SK-N-MC (cell line): Measurements from ENCODE around the gene ANHX.

ENCODE experiments used
- DNase-seq: peaks from one replicate; pipeline ENCODE4 v3.0.0-alpha.2; 2011; ENCODE audit warnings: low read depth, low spot score
- H3K27ac ChIP-seq: fragments of 200-600 bp; sonication (generic); 2 replicates; pipeline ENCODE4 v1.5.1; 2016; ENCODE audit warnings: mixed run types
- H3K36me3 ChIP-seq: fragments of 200-600 bp; sonication (generic); 2 replicates; pipeline ENCODE4 v1.6.1; 2017; ENCODE audit warnings: antibody characterized with exemption, low read length, mixed read lengths; ENCODE audit not compliant: insufficient read depth
- H3K4me3 ChIP-seq: fragments of 200-600 bp; sonication (generic); 2 replicates; pipeline ENCODE4 v1.5.1; 2016
- H3K9ac ChIP-seq: fragments of 200-600 bp; sonication (generic); 2 replicates; pipeline ENCODE4 v1.8.0; 2017; ENCODE audit warnings: mixed run types, mixed read lengths; ENCODE audit not compliant: insufficient read length
- H3K9me3 ChIP-seq: fragments of 200-600 bp; sonication (generic); 2 replicates; pipeline ENCODE4 v1.6.1; 2017; ENCODE audit warnings: low read depth, mild to moderate bottlenecking, antibody characterized with exemption, low read length, moderate library complexity, mixed read lengths
- EZH2 ChIP-seq: fragments of 200-600 bp; sonication (generic); IDR thresholded peaks from one replicate; pipeline ENCODE4 v1.6.1; 2017; ENCODE audit warnings: antibody characterized with exemption
- FOXP2 ChIP-seq: optimal IDR thresholded peaks from 2 replicates; pipeline ENCODE3; 2011; ENCODE audit warnings: mild to moderate bottlenecking, moderate library complexity; ENCODE audit not compliant: insufficient read depth; ENCODE audit errors: extremely low read length, control extremely low read depth
- POLR2AphosphoS5 ChIP-seq: IDR thresholded peaks from 2 replicates; pipeline ENCODE4 v1.6.1; 2012; ENCODE audit warnings: mild to moderate bottlenecking, low read depth, low read length, borderline replicate concordance

The ANHX gene

DNA sequence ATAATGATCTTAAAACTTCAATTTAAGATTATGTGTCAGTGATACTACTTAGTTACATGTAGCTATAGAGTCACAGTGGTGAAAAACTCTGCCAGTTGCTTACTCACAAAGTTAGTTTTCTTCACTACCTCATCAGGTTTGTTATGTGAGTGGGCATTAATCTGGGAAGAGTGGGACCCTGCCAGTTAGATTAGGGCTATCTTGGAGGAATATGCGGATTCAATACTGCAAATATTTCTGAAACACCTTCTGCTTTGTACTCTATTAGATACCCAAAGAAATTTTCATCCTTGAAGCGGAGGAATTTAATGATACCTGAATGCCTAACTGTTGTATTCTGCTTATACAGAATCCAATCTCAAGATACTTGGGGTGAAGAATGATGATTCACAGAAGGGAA is 29.3 kb downstream of the ANHX start:
- Histone ChIP-seq H3K4me3 (no peak overlapping the region), H3K27ac (no peak overlapping the region), H3K9ac (no peak overlapping the region), H3K36me3 (peaks cover 34% of the 10 kb centered on the region), H3K9me3 (peaks cover 43% of the 10 kb centered on the region)
- TF ChIP-seq EZH2, result no peak
- no peak for TF ChIP-seq POLR2AphosphoS5
- no peak for TF ChIP-seq FOXP2
- DNase-seq, result no peak

DNA sequence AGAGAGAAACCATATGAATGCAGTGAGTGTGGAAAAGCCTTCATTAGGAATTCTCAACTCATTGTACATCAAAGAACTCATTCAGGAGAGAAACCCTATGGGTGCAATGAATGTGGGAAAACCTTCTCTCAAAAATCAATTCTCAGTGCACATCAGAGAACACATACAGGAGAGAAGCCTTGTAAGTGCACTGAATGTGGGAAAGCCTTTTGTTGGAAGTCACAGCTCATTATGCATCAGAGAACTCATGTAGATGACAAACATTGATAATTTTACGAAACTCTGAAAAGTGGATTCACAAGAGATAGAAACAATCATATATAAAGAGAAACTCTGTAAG is 31.4 kb downstream of the ANHX start:
- Histone ChIP-seq H3K9me3 (peaks cover 46% of the 10 kb centered on the region), H3K36me3 (peaks cover 46% of the 10 kb centered on the region), H3K27ac (no peak overlapping the region), H3K4me3 (peak overlapping the region; percentile 11; the same call in 1 of the 2 replicates), H3K9ac (no peak overlapping the region)
- no peak for TF ChIP-seq FOXP2
- TF ChIP-seq POLR2AphosphoS5, result no peak
- no peak for TF ChIP-seq EZH2
- DNase-seq, result no peak

DNA sequence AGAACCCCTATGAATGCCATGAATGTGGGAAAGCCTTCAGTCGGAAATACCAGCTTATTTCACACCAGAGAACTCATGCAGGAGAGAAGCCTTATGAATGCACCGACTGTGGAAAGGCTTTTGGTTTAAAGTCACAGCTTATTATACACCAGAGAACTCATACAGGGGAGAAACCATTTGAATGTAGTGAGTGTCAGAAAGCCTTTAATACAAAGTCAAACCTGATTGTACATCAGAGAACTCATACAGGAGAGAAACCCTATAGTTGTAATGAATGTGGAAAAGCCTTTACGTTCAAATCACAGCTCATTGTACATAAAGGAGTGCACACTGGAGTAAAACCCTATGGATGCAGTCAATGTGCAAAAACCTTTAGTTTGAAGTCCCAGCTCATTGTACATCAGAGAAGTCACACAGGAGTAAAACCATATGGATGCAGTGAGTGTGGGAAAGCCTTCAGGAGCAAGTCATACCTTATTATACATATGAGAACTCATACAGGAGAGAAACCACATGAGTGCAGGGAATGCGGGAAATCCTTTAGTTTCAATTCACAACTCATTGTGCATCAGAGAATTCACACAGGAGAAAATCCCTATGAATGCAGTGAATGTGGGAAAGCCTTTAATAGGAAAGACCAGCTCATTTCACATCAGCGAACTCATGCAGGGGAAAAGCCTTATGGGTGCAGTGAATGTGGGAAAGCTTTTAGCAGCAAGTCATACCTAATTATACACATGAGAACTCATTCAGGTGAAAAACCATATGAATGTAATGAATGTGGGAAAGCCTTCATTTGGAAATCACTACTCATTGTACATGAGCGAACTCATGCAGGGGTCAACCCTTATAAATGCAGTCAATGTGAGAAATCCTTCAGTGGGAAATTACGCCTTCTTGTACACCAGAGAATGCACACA is 32.1 kb downstream of the ANHX start:
- Histone ChIP-seq H3K9me3 (peaks cover 46% of the 10 kb centered on the region), H3K36me3 (peaks cover 46% of the 10 kb centered on the region), H3K4me3 (peak overlapping the region; percentile 35; the same call in 1 of the 2 replicates), H3K9ac (no peak overlapping the region), H3K27ac (no peak overlapping the region)
- DNase-seq, result no peak
- TF ChIP-seq EZH2, result no peak
- TF ChIP-seq FOXP2, result no peak

DNA sequence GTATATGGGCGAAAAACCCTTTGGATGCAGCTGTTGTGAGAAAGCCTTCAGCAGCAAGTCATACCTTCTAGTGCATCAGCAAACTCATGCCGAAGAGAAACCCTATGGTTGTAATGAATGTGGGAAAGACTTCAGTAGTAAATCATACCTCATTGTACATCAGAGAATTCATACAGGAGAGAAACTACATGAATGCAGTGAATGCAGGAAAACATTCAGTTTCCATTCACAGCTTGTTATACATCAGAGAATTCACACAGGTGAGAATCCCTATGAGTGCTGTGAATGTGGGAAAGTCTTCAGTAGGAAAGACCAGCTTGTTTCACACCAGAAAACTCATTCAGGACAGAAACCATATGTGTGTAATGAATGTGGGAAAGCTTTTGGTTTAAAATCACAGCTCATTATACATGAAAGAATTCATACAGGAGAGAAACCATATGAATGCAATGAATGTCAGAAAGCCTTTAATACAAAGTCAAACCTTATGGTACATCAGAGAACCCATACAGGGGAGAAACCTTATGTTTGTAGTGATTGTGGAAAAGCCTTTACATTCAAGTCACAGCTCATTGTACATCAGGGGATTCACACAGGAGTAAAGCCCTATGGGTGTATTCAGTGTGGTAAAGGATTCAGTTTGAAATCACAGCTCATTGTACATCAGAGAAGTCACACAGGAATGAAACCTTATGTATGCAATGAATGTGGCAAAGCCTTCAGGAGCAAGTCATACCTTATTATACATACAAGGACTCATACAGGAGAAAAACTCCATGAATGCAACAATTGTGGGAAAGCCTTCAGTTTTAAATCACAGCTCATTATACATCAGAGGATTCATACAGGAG is 33.0 kb downstream of the ANHX start:
- no peak for DNase-seq
- peaks cover 46% of the 10 kb centered on the region for H3K9me3 ChIP-seq
- H3K36me3 ChIP-seq, result peaks cover 46% of the 10 kb centered on the region
- H3K27ac ChIP-seq, result no peak overlapping the region
- TF ChIP-seq FOXP2 (no peak), POLR2AphosphoS5 (no peak), EZH2 (no peak)
- H3K4me3 ChIP-seq, result peak overlapping the region; percentile 41
- no peak overlapping the region for H3K9ac ChIP-seq

DNA sequence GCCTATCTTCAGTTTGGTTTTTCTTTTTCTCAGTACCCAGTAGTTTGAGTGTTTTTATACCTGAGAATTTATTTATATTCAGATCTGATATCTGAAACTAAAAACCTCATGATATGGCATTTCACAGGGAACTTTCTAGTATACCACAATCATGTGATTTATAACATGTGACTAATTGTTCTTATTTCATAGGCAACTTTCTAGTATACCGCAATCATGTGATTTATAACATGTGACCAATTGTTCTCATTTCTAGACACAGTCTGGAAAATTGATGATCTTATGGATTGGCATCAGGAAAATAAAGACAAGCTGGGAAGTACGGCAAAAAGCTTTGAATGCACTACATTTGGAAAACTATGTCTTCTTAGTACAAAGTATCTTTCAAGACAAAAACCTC is 33.8 kb downstream of the ANHX start:
- Histone ChIP-seq H3K4me3 (no peak overlapping the region), H3K9ac (no peak overlapping the region), H3K36me3 (peaks cover 46% of the 10 kb centered on the region), H3K9me3 (peaks cover 46% of the 10 kb centered on the region), H3K27ac (no peak overlapping the region)
- DNase-seq, result no peak
- TF ChIP-seq FOXP2, result no peak
- no peak for TF ChIP-seq EZH2
- no peak for TF ChIP-seq POLR2AphosphoS5

DNA sequence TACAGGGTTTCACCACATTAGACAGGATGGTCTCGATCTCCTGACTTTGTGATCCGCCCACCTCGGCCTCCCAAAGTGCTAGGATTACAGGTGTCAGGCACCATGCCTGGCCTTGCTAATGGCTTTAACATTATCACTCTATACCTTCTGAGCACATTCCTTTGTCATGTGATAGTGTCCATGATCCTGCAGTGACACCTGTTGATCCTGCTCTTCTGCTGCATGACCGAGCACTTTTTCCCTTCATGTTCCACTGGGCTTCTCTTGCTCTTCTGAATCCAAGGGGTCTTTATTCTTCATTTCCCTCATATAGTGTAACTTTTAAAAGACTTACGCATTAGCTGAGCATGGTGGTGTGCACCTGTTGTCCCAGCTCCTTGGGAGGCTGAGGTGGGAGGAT is 42.8 kb downstream of the ANHX start:
- no peak overlapping the region for H3K9ac ChIP-seq
- TF ChIP-seq FOXP2 (no peak), POLR2AphosphoS5 (no peak), EZH2 (no peak)
- no peak overlapping the region for H3K4me3 ChIP-seq
- DNase-seq, result no peak
- H3K9me3 ChIP-seq, result peaks cover 47% of the 10 kb centered on the region
- H3K36me3 ChIP-seq, result peaks cover 85% of the 10 kb centered on the region
- H3K27ac ChIP-seq, result no peak overlapping the region

DNA sequence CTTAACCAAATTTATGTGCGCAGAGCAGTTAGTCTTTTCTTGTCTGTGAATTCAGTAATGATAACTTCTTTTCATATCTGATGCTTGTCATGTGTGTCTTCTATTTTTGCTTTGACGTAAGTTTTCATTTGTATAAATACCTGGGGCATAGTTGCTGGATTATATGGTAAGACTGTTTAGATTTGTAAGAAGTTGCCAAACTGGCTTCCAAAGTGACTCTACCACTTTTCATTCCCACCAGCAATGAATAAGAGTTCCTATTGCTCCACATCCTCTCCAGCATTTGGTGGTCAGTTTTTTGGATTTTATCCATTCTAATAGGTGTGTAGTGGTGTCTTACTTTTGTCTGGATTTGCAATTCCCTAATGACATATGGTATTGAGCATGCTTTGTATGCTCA is 45.5 kb downstream of the ANHX start:
- TF ChIP-seq FOXP2, result no peak
- no peak for TF ChIP-seq POLR2AphosphoS5
- no peak for TF ChIP-seq EZH2
- Histone ChIP-seq H3K9ac (no peak overlapping the region), H3K4me3 (no peak overlapping the region), H3K27ac (no peak overlapping the region), H3K36me3 (peaks cover 100% of the 10 kb centered on the region), H3K9me3 (peaks cover 48% of the 10 kb centered on the region)
- no peak for DNase-seq

DNA sequence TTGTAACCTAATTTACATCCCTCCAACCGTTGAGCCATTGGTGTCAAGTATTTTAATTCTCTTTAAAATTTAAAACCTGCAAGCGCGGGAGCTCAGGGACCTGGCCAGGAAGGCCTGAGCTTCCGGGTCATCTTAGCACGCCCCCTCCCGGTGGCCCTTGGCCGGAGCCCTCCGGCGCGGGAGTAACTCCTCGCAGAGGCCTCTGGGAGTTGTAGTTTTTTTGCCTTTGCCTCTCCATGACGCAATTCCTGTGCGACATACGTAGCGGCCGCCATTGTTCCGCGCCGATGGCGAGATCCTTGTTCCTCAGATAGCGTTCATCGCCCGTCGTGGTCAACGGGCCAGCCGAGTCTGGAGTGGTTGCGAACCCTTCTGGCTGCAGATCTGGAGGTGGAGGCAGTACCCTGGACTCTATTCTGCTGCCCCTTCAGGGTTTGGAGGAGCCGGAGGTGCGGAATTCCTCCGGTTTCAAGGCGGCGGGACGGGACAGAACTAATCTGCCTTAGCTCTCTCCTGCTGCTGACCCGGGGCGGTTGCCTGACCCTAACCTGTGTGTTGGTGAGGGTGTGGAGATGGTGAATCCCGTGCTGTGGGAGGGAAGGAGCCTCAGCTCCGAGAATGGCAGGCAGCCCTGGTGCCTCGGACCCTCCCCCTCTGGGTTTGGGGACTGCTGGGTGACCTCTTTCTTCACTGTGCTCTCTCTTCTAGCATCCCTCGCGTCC is 54.3 kb downstream of the ANHX start, which contains the start of gene ZNF268:
ZNF268 (plus strand) TSS at position 258 of the 722 bp plus-strand sequence. CDS start 503 bp downstream, outside the sequence.
- peak within 1 kb of the TSS; percentile 87 for H3K27ac ChIP-seq
- TF ChIP-seq FOXP2 (no peak), POLR2AphosphoS5 (peak; percentile 84)
- H3K9me3 ChIP-seq, result peaks cover 22% of the 10 kb centered on the region
- H3K36me3 ChIP-seq, result peaks cover 45% of the 10 kb centered on the region
- H3K4me3 ChIP-seq, result peak within 1 kb of the TSS; percentile 99
- peak; percentile 68 for DNase-seq
- peak within 1 kb of the TSS; percentile 92 for H3K9ac ChIP-seq
